Tibial nerve (tissue), 4 donors: Measurements from ENCODE around the gene CXCL14. TPM values are rescaled to one million over a fixed set of nuclear protein-coding genes. Genes with fewer than 3 reads are reported as not detected.

Experiments
- DNase-seq, 2 donors: peaks; one replicate each; pipeline ENCODE4 v3.0.0-alpha.2; 2019; ENCODE audit warnings: low spot score in 2 of 2
- H3K27ac ChIP-seq, 4 donors: fragments of 200-600 bp; sonication (generic) in 3 of 4; one replicate each; pipeline ENCODE4 v1.5.1; 2017 to 2019; ENCODE audit warnings: mild to moderate bottlenecking in 1 of 4
- H3K27me3 ChIP-seq, 2 donors: fragments of 200-600 bp; sonication (generic) in 1 of 2; one replicate each; pipeline versions ENCODE4 v1.5.1 to v1.6.0; 2017 to 2019
- H3K36me3 ChIP-seq, 3 donors: fragments of 200-600 bp; sonication (generic); one replicate each; pipeline ENCODE4 v1.5.1; 2018 to 2019
- H3K4me1 ChIP-seq, 4 donors: fragments of 200-600 bp; sonication (generic) in 3 of 4; one replicate each; pipeline ENCODE4 v1.5.1; 2017 to 2019
- H3K4me3 ChIP-seq, 4 donors: fragments of 200-600 bp; sonication (generic) in 3 of 4; one replicate each; pipeline ENCODE4 v1.5.1; 2017 to 2019; ENCODE audit warnings: mild to moderate bottlenecking in 1 of 4, moderate library complexity in 1 of 4
- H3K9me3 ChIP-seq, 4 donors: fragments of 200-600 bp; sonication (generic) in 3 of 4; one replicate each; pipeline ENCODE4 v1.5.1; 2017 to 2019
- CTCF ChIP-seq, 5 experiments: fragments of 200-600 bp in 3 of 5; fragments of 450-650 bp in 2 of 5; sonication (generic) in 3 of 5; IDR thresholded peaks; one replicate each; pipeline ENCODE4 v1.5.1; 2016 to 2019; ENCODE audit warnings: antibody characterized with exemption in 5 of 5, mild to moderate bottlenecking in 3 of 5, moderate library complexity in 2 of 5
- EP300 ChIP-seq, 2 donors: sonication (generic); formaldehyde crosslinking; IDR thresholded peaks; one replicate each; pipeline ENCODE4 v1.6.1; 2017; ENCODE audit warnings: antibody characterized with exemption in 2 of 2, mild to moderate bottlenecking in 1 of 2
- POLR2A ChIP-seq, 2 donors: fragments of 450-650 bp; IDR thresholded peaks; one replicate each; pipeline ENCODE4 v1.6.1; 2017; ENCODE audit warnings: antibody characterized with exemption in 2 of 2, mild to moderate bottlenecking in 2 of 2, moderate library complexity in 2 of 2
- WGBS, 2 donors: methylation state at CpG; one replicate each; pipeline ENCODE4 v1.1.5; 2018; 5-methylcytosine and 5-hydroxymethylcytosine counted together
- total RNA-seq, 4 donors: library from RNA; depleted of rRNA; stranded (reverse); fragments of >200 nt; gene quantifications; one replicate each; pipeline ENCODE4 v1.1.0, GENCODE V29; 2016

Gene CXCL14
- total RNA-seq, 4 donors from 2014 or later = 76.5 to 171 (median 111) TPM

- TF ChIP-seq EP300 (IDR thresholded peaks at IDR 0.05) = no peak
- no peak for TF ChIP-seq POLR2A (IDR thresholded peaks at IDR 0.05)
- no peak for TF ChIP-seq CTCF (IDR thresholded peaks at IDR 0.05)
- Histone ChIP-seq H3K9me3 (no peaks in the 10 kb centered on the region), H3K27ac (no peak overlapping the region), H3K4me3 (no peak overlapping the region), H3K27me3 (no peaks in the 10 kb centered on the region), H3K36me3 (no peaks in the 10 kb centered on the region), H3K4me1 (peaks cover 0 to 7% (median 0%) of the 10 kb centered on the region in 4 donors)
- DNase-seq = no peak
- WGBS, 2 donors = 71 to 72% methylated on average over 9 of the region's 9 CpGs
Observed at GRCh38 chr5:135571902-135572301, 6.9 kb downstream of the CXCL14 start.

DNA sequence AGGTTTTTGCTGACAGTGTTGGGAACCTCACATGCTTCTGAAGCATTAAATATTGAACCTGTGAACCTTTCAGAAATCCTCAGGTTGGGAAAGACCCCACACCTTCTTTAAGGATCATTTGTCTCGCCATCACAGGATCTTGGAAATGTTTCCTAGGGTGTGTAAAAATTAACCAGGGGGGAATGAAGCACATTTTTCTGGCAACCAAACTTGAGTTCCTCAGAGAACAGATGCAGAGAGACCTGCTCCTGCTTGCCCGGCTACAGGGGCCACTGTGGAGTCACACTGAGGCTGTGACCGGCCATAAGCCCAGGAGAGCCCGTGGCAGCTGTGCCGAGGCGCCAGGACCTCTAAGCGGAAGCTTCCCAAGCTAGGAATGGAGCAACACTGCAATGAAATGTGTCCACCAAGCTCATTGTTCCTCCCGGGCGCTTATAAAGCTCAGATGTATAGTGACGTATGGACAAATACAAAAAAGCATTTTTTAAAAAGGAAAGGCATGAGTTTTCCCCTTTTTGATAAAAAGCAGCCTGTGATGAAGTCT lies 7.7 kb downstream of the CXCL14 start:
- TF ChIP-seq EP300 (IDR thresholded peaks at IDR 0.05) = no peak
- no peak for TF ChIP-seq CTCF (IDR thresholded peaks at IDR 0.05)
- no peak for TF ChIP-seq POLR2A (IDR thresholded peaks at IDR 0.05)
- DNase-seq = no peak
- Histone ChIP-seq H3K4me1 (peaks cover 0 to 7% (median 0%) of the 10 kb centered on the region in 4 donors), H3K4me3 (no peak overlapping the region), H3K36me3 (no peaks in the 10 kb centered on the region), H3K27me3 (no peaks in the 10 kb centered on the region), H3K9me3 (no peaks in the 10 kb centered on the region), H3K27ac (no peak overlapping the region)
- WGBS, 2 donors = 69 to 74% methylated on average over 10 of the region's 10 CpGs

DNA sequence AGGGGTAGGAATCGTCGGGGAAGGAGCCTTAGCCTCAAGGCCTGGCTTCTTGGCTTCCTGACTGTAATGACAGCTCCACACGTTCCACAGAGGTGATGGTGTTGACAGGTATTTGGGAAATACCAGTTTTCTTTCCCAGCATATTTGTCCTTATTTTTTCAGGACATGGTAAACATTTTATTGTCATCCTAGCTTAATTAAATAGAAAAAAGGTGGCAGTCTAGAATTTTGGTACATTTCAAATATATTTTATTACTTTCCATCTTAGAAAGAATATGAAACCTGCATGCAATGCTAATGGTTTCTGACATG lies 8.4 kb downstream of the CXCL14 start:
- no peak overlapping the region for H3K4me3 ChIP-seq
- peaks cover 0 to 7% (median 0%) of the 10 kb centered on the region in 4 donors for H3K4me1 ChIP-seq
- H3K36me3 ChIP-seq = no peaks in the 10 kb centered on the region
- no peaks in the 10 kb centered on the region for H3K27me3 ChIP-seq
- H3K9me3 ChIP-seq = no peaks in the 10 kb centered on the region
- H3K27ac ChIP-seq = no peak overlapping the region
- DNase-seq = no peak
- TF ChIP-seq CTCF (IDR thresholded peaks at IDR 0.05) (no peak), POLR2A (IDR thresholded peaks at IDR 0.05) (no peak), EP300 (IDR thresholded peaks at IDR 0.05) (no peak)
- WGBS, 2 donors = 33 to 36% methylated on average over 3 of the region's 3 CpGs

- Histone ChIP-seq H3K4me3 (no peak overlapping the region), H3K27me3 (no peaks in the 10 kb centered on the region), H3K27ac (no peak overlapping the region), H3K4me1 (peaks cover 0 to 7% (median 0%) of the 10 kb centered on the region in 4 donors), H3K36me3 (no peaks in the 10 kb centered on the region), H3K9me3 (no peaks in the 10 kb centered on the region)
- peak in 2 of 5 experiments; percentile 12 to 26 for TF ChIP-seq CTCF (IDR thresholded peaks at IDR 0.05)
- no peak for TF ChIP-seq EP300 (IDR thresholded peaks at IDR 0.05)
- no peak for DNase-seq
- 54 to 61% methylated on average over 10 of the region's 10 CpGs for WGBS, 2 donors
Observed at GRCh38 chr5:135569755-135570452, 8.9 kb downstream of the CXCL14 start.

DNA sequence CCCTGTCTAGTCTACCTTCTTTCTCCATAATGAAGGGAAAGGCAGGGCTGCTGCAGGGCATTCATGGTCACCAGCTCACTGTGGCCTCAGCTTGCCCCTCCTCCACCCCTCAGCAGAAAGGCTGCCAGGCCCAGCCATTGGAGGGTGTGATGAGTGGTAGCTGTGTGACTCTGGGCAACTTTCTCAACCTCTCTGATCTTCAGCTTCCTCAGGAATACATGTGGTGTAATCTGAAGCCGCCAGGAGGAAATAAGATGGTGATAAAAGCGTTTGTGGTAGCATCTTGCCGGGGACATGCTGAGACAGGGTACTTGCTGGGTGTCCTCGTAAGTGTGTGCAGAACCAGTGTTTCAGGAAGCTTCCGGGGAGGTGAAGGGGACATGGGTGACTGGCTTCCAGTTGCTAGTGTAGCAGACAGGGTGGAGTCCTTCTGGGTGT lies 9.8 kb downstream of the CXCL14 start:
- 91 to 96% methylated on average over 5 of the region's 5 CpGs for WGBS, 2 donors
- TF ChIP-seq CTCF (IDR thresholded peaks at IDR 0.05) = no peak
- no peak for TF ChIP-seq POLR2A (IDR thresholded peaks at IDR 0.05)
- no peak for TF ChIP-seq EP300 (IDR thresholded peaks at IDR 0.05)
- Histone ChIP-seq H3K36me3 (no peaks in the 10 kb centered on the region), H3K27ac (no peak overlapping the region), H3K4me1 (peaks cover 0 to 7% (median 0%) of the 10 kb centered on the region in 4 donors), H3K4me3 (no peak overlapping the region), H3K27me3 (no peaks in the 10 kb centered on the region), H3K9me3 (no peaks in the 10 kb centered on the region)
- no peak for DNase-seq
